GM12801 (cell line): ENCODE results near the gene TRIM40.

Experiments used
- TF ChIP-seq, protein P1 (sequence below): IDR thresholded peaks from one replicate; pipeline ENCODE4 v1.5.1; 2011; ENCODE audit warnings: control low read depth; ENCODE audit not compliant: insufficient read length; ENCODE audit errors: extremely low read depth

TRIM40 gene

GRCh38 chr6:30131947-30132497, 3.9 kb upstream of the TRIM40 start:
- TF ChIP-seq, protein P1, sequence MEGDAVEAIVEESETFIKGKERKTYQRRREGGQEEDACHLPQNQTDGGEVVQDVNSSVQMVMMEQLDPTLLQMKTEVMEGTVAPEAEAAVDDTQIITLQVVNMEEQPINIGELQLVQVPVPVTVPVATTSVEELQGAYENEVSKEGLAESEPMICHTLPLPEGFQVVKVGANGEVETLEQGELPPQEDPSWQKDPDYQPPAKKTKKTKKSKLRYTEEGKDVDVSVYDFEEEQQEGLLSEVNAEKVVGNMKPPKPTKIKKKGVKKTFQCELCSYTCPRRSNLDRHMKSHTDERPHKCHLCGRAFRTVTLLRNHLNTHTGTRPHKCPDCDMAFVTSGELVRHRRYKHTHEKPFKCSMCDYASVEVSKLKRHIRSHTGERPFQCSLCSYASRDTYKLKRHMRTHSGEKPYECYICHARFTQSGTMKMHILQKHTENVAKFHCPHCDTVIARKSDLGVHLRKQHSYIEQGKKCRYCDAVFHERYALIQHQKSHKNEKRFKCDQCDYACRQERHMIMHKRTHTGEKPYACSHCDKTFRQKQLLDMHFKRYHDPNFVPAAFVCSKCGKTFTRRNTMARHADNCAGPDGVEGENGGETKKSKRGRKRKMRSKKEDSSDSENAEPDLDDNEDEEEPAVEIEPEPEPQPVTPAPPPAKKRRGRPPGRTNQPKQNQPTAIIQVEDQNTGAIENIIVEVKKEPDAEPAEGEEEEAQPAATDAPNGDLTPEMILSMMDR: no peak

DNA sequence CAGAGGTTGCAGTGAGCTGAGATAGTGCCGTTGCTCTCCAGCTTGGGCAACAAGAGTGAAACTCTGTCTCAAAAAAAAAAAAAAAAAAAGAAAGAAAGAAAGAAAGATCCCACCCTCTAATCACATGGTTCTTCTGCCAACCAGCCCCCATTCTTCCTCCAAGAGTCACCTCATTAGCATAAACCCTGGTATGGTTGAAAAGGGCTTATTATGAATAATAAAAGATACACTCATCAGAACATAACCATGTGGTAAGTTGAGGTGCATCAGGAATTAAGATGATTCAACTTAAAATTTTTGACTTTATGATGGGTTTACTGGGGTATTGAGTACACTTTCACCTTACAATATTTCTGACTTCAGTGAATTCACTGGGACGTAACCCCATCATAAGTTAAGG, 793 bp upstream of the TRIM40 start:
- TF ChIP-seq, protein P1: no peak

- TF ChIP-seq, protein P1: no peak
Observed at GRCh38 chr6:30136570-30137286, 788 bp downstream of the TRIM40 start.

- TF ChIP-seq, protein P1: no peak
Observed at GRCh38 chr6:30142665-30143064, 6.7 kb downstream of the TRIM40 start.

- TF ChIP-seq, protein P1: no peak
Observed at GRCh38 chr6:30143780-30144179, 7.8 kb downstream of the TRIM40 start.

DNA sequence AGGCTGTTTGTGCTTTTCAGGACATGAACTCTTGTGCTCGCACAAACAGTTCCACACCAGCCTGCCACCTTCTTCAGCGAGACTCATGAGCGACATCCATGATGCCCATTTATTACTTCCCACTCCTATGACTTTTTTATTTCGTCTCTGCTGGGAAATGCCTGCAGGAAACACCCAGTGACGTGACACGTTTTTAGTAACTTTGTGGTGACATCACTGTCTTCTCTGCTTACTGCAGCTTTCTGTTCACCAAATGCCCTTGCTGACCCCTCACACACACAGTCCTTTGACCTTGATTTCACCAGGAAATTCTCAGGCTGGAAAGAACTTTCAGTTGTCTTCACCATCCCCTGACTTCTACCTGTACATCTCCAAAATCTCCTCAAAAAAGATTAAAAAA, 8.9 kb downstream of the TRIM40 start:
- TF ChIP-seq, protein P1: no peak

GRCh38 chr6:30145818-30146217, 9.9 kb downstream of the TRIM40 start:
- TF ChIP-seq, protein P1: no peak
